Upper lobe of left lung (tissue), 6 donors: ENCODE measurements around the gene SF3A2. TPM values are rescaled to one million over a fixed set of nuclear protein-coding genes. Genes with fewer than 3 reads are reported as not detected.
A peak's percentile ranks its signal among the peaks of the same experiment; 100 is the strongest.

Experiments
- ATAC-seq, 2 donors: fragments of 200-7000 bp; cut with Tn5 transposase; one replicate each; pipeline ENCODE4 v1.9.1; 2022; ENCODE audit warnings: mild to moderate bottlenecking in 2 of 2, moderate library complexity in 2 of 2; ENCODE audit not compliant: low FRiP score in 2 of 2
- DNase-seq, 2 donors: peaks; one replicate each; pipeline ENCODE4 v3.0.0-alpha.2; 2019 to 2020
- H3K27ac ChIP-seq, 4 donors: fragments of 200-600 bp; sonication (generic); one replicate each; pipeline ENCODE4 v1.5.1; 2016 to 2019
- H3K27me3 ChIP-seq, 4 donors: fragments of 200-600 bp; sonication (generic); one replicate each; pipeline ENCODE4 v1.5.1; 2017 to 2019
- H3K36me3 ChIP-seq, 4 donors: fragments of 200-600 bp; sonication (generic); one replicate each; pipeline ENCODE4 v1.5.1; 2016 to 2019
- H3K4me1 ChIP-seq, 4 donors: fragments of 200-600 bp; sonication (generic); one replicate each; pipeline ENCODE4 v1.5.1; 2018 to 2019
- H3K4me3 ChIP-seq, 4 donors: fragments of 200-600 bp; sonication (generic); one replicate each; pipeline ENCODE4 v1.5.1; 2017 to 2019; ENCODE audit warnings: mild to moderate bottlenecking in 2 of 4, moderate library complexity in 1 of 4
- H3K9me3 ChIP-seq, 4 donors: fragments of 200-600 bp; sonication (generic); one replicate each; pipeline ENCODE4 v1.5.1; 2018 to 2019
- EP300 ChIP-seq, 4 donors: sonication (generic); formaldehyde crosslinking; IDR thresholded peaks; one replicate each; pipeline ENCODE4 v1.5.1; 2017; ENCODE audit warnings: antibody characterized with exemption in 4 of 4, control low read depth in 2 of 4
- POLR2A ChIP-seq, 4 donors: fragments of 450-650 bp; IDR thresholded peaks; one replicate each; pipeline ENCODE4 v1.5.1; 2016 to 2017; ENCODE audit warnings: antibody characterized with exemption in 4 of 4, mild to moderate bottlenecking in 2 of 4
- POLR2AphosphoS5 ChIP-seq, 2 donors: sonication (generic); formaldehyde crosslinking; IDR thresholded peaks; one replicate each; pipeline ENCODE4 v1.5.1; 2017; ENCODE audit warnings: antibody characterized with exemption in 2 of 2
- WGBS, 2 donors: methylation state at CpG; one replicate each; pipeline ENCODE4 v1.1.5; 2017 to 2018; 5-methylcytosine and 5-hydroxymethylcytosine counted together
- total RNA-seq, 6 donors: library from RNA; depleted of rRNA in 4 of 6; stranded (reverse); fragments of >200 nt in 4 of 6; gene quantifications; one replicate each; pipeline versions ENCODE4 v1.1.0 to v1.2.1, GENCODE V29; 2016 to 2021
- TF ChIP-seq, protein P1 (sequence below), 6 experiments: fragments of 450-650 bp in 4 of 6; fragments of 200-600 bp in 2 of 6; sonication (generic) in 2 of 6; IDR thresholded peaks; one replicate each; pipeline ENCODE4 v1.5.1; 2016 to 2019; ENCODE audit warnings: antibody characterized with exemption in 6 of 6
- donor health status: DM: no; HTN: no; CAD: no; lungs with moderate emphysema.
- donor health status: DM: no; HTN: yes; CAD: no; lungs with severe emphysema.

Gene SF3A2
- total RNA-seq, 6 donors from 2014 or later = 39.8 to 104 (median 70.7) TPM

DNA sequence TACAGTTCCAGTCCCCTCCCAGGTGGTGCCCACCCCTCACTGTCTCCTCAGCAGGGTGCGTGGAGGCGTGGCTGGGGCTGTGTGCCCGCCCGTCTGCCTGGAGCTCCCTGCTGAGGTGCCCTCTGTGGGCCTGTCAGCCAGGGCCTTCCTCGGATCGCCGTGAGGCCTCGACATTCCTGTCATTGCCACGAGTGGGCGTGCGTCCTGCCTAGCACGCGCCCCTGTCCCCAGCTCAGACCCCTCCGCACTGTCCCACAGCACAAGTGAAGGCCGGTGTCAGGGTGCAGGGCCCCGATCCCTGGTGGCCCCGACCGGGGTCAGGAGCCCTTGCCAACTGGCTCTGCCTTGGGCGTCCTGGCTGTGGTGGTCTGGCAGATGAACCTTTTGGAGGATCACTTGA is 40.7 kb upstream of the SF3A2 start:
- Histone ChIP-seq H3K27ac (no peak overlapping the region), H3K9me3 (no peaks in the 10 kb centered on the region), H3K4me3 (no peak overlapping the region), H3K36me3 (peaks cover 9 to 85% (median 71%) of the 10 kb centered on the region in 4 donors), H3K4me1 (peaks cover 0 to 6% (median 0%) of the 10 kb centered on the region in 4 donors), H3K27me3 (no peaks in the 10 kb centered on the region)
- DNase-seq (peak in 1 of 2 donors; percentile 74), ATAC-seq (no peak)
- WGBS, 2 donors = 94 to 100% methylated on average over 6 to 10 of the region's 19 CpGs
- TF ChIP-seq EP300 (IDR thresholded peaks at IDR 0.05) = no peak
- TF ChIP-seq, protein P1, sequence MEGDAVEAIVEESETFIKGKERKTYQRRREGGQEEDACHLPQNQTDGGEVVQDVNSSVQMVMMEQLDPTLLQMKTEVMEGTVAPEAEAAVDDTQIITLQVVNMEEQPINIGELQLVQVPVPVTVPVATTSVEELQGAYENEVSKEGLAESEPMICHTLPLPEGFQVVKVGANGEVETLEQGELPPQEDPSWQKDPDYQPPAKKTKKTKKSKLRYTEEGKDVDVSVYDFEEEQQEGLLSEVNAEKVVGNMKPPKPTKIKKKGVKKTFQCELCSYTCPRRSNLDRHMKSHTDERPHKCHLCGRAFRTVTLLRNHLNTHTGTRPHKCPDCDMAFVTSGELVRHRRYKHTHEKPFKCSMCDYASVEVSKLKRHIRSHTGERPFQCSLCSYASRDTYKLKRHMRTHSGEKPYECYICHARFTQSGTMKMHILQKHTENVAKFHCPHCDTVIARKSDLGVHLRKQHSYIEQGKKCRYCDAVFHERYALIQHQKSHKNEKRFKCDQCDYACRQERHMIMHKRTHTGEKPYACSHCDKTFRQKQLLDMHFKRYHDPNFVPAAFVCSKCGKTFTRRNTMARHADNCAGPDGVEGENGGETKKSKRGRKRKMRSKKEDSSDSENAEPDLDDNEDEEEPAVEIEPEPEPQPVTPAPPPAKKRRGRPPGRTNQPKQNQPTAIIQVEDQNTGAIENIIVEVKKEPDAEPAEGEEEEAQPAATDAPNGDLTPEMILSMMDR (IDR thresholded peaks at IDR 0.05) = no peak
- no peak for TF ChIP-seq POLR2A (IDR thresholded peaks at IDR 0.05)
- no peak for TF ChIP-seq POLR2AphosphoS5 (IDR thresholded peaks at IDR 0.05)

DNA sequence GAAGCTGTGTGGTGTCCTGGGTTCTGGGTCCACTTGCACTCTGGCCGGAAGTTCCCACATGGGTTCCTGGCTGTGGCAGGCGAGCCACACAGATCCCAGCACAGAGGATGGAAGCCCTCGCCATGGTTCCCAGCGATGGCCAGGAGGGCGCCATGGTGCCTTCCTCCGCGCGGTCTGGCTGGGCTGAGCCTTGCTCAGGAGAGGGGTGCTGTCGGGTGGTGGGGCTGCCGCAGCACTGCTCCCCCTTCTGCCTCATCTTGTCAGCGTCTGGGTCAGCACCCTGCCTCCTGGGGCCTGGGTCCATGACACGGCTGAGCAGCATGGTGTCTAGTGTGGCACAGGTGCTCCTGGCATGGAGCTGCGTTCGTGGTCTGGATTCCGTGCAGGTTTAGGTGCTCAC is 39.4 kb upstream of the SF3A2 start:
- no peaks in the 10 kb centered on the region for H3K27me3 ChIP-seq
- DNase-seq (peak in 1 of 2 donors; percentile 72), ATAC-seq (no peak)
- no peak overlapping the region for H3K4me3 ChIP-seq
- peaks cover 0 to 6% (median 0%) of the 10 kb centered on the region in 4 donors for H3K4me1 ChIP-seq
- no peaks in the 10 kb centered on the region for H3K9me3 ChIP-seq
- H3K27ac ChIP-seq = no peak overlapping the region
- peaks cover 9 to 78% (median 66%) of the 10 kb centered on the region in 4 donors for H3K36me3 ChIP-seq
- TF ChIP-seq POLR2A (IDR thresholded peaks at IDR 0.05) = no peak
- no peak for TF ChIP-seq POLR2AphosphoS5 (IDR thresholded peaks at IDR 0.05)
- no peak for TF ChIP-seq EP300 (IDR thresholded peaks at IDR 0.05)
- TF ChIP-seq, protein P1 (IDR thresholded peaks at IDR 0.05) = no peak
- WGBS, 2 donors = 93 to 94% methylated on average over 6 to 15 of the region's 15 CpGs

DNA sequence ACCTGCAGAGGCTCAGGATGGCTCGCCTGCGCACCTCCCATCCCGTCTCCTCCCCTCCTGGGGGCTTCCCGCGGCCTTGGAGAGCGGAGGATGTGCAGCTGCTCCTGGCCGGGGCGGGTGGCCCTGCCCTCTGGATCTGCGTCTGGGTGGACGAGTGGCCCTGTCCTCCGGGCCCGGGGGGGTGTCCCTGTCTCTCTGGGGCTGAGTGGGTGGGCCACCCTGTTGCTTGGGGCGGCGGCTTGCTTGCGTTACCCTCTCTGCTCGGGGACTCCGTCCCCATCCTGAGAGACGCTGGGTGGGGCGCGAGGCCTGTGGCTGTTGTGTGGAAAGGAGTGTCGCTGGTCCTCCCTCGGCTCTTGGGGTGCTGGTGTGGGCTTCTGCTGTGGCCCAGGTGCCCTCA is 38.3 kb upstream of the SF3A2 start:
- DNase-seq = peak in 1 of 2 donors; percentile 78
- Histone ChIP-seq H3K27ac (no peak overlapping the region), H3K4me1 (peaks cover 0 to 6% (median 0%) of the 10 kb centered on the region in 4 donors), H3K36me3 (peaks cover 9 to 76% (median 66%) of the 10 kb centered on the region in 4 donors), H3K4me3 (no peak overlapping the region), H3K27me3 (no peaks in the 10 kb centered on the region), H3K9me3 (no peaks in the 10 kb centered on the region)
- TF ChIP-seq, protein P1 (IDR thresholded peaks at IDR 0.05) = no peak
- TF ChIP-seq POLR2AphosphoS5 (IDR thresholded peaks at IDR 0.05) = no peak
- TF ChIP-seq EP300 (IDR thresholded peaks at IDR 0.05) = no peak
- no peak for TF ChIP-seq POLR2A (IDR thresholded peaks at IDR 0.05)
- WGBS, 2 donors = 93 to 98% methylated on average over 9 to 22 of the region's 22 CpGs
- no peak for ATAC-seq

DNA sequence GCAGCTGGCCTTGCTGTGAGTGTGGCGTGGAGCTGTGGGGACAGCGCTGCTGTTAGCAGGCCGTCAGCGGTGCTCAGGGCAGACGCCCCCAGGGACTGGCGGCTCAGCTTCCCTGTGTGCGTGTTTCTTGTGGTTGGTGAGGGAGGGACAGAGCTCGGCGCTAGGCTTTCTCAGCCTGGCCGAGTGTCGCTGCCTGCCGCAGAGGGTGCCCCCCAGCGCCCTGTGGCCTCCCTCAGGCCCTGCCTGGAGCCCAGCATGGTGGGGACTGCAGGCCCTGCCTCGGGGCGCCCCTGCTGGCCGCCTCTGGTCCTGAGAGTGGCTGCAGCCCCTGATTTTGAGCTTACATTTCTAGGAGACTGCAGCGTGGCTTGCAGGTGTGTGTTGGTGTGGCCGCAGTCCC is 37.4 kb upstream of the SF3A2 start:
- Histone ChIP-seq H3K4me3 (no peak overlapping the region), H3K36me3 (peaks cover 7 to 74% (median 64%) of the 10 kb centered on the region in 4 donors), H3K27me3 (no peaks in the 10 kb centered on the region), H3K27ac (no peak overlapping the region), H3K4me1 (peaks cover 0 to 6% (median 0%) of the 10 kb centered on the region in 4 donors), H3K9me3 (no peaks in the 10 kb centered on the region)
- DNase-seq (peak in 1 of 2 donors; percentile 71), ATAC-seq (no peak)
- TF ChIP-seq POLR2AphosphoS5 (IDR thresholded peaks at IDR 0.05) = no peak
- TF ChIP-seq, protein P1 (IDR thresholded peaks at IDR 0.05) = no peak
- no peak for TF ChIP-seq POLR2A (IDR thresholded peaks at IDR 0.05)
- TF ChIP-seq EP300 (IDR thresholded peaks at IDR 0.05) = no peak
- WGBS, 2 donors = 77 to 92% methylated on average over 2 to 15 of the region's 18 CpGs
